CD14-positive monocyte (primary cell): Measurements from ENCODE around the gene ITPRIPL1. TPM values are rescaled to one million over a fixed set of nuclear protein-coding genes. Genes with fewer than 3 reads are reported as not detected.

Experiments
- DNase-seq, 3 donors: peaks; one replicate each; pipeline ENCODE4 v3.0.0-alpha.2; 2011 to 2022
- H2AFZ ChIP-seq: 2 replicates; pipeline ENCODE4 v1.6.0; 2012; ENCODE audit warnings: mild to moderate bottlenecking, low read depth, low read length, inconsistent platforms; ENCODE audit not compliant: insufficient read depth, poor library complexity, severe bottlenecking
- H3K27ac ChIP-seq, 2 donors: 1 replicate in 1 of 2; 2 replicates in 1 of 2; pipeline ENCODE4 v1.5.1; 2012 to 2013; ENCODE audit warnings: low read length in 2 of 2, control low read depth in 1 of 2, inconsistent platforms in 1 of 2, low read depth in 1 of 2, mild to moderate bottlenecking in 1 of 2
- H3K27me3 ChIP-seq, 2 donors: one replicate each; pipeline versions ENCODE4 v1.6.0 to v1.6.1; 2011 to 2013; ENCODE audit warnings: low read length in 2 of 2; ENCODE audit not compliant: control insufficient read depth in 2 of 2, insufficient read depth in 2 of 2
- H3K36me3 ChIP-seq, 2 donors: replicated peaks in 1 of 2; 1 replicate in 1 of 2; 2 replicates in 1 of 2; pipeline versions ENCODE4 v1.5.1 to v1.6.1; 2012 to 2013; ENCODE audit warnings: low read length in 2 of 2, control low read depth in 1 of 2, inconsistent platforms in 1 of 2, mild to moderate bottlenecking in 1 of 2; ENCODE audit not compliant: insufficient read depth in 2 of 2, control insufficient read depth in 1 of 2
- H3K4me1 ChIP-seq, 2 donors: 1 replicate in 1 of 2; 2 replicates in 1 of 2; pipeline versions ENCODE4 v1.5.1 to v1.6.1; 2012 to 2013; ENCODE audit warnings: low read length in 2 of 2, control low read depth in 1 of 2, inconsistent platforms in 1 of 2, mild to moderate bottlenecking in 1 of 2, moderate library complexity in 1 of 2; ENCODE audit not compliant: insufficient read depth in 2 of 2, control insufficient read depth in 1 of 2
- H3K4me2 ChIP-seq: replicated peaks from 2 replicates; pipeline ENCODE3; 2012; ENCODE audit warnings: low read length, moderate library complexity, mild to moderate bottlenecking; ENCODE audit not compliant: poor library complexity, severe bottlenecking; ENCODE audit errors: extremely low read depth
- H3K4me3 ChIP-seq, 3 experiments: fragments of 200-600 bp in 1 of 3; sonication (generic) in 1 of 3; replicated peaks in 1 of 3; 1 replicate in 2 of 3; 2 replicates in 1 of 3; pipeline ENCODE4 v1.5.1; 2011 to 2013; ENCODE audit warnings: low read length in 3 of 3, mild to moderate bottlenecking in 3 of 3, control low read depth in 2 of 3, low read depth in 2 of 3, inconsistent platforms in 1 of 3, moderate library complexity in 1 of 3
- H3K79me2 ChIP-seq: 2 replicates; pipeline ENCODE4 v1.6.0; 2012; ENCODE audit warnings: mild to moderate bottlenecking, control low read depth, inconsistent platforms, low read length, moderate library complexity; ENCODE audit not compliant: insufficient read depth
- H3K9ac ChIP-seq: 2 replicates; pipeline ENCODE4 v1.6.0; 2017; ENCODE audit warnings: low read length, mild to moderate bottlenecking; ENCODE audit not compliant: insufficient read depth, poor library complexity, severe bottlenecking
- H3K9me3 ChIP-seq, 2 donors: replicated peaks in 1 of 2; 1 replicate in 1 of 2; 2 replicates in 1 of 2; pipeline versions ENCODE4 v1.5.1 to v1.6.1; 2012 to 2013; ENCODE audit warnings: low read length in 2 of 2, control low read depth in 1 of 2; ENCODE audit not compliant: control insufficient read depth in 1 of 2, insufficient read depth in 1 of 2
- H4K20me1 ChIP-seq: 2 replicates; pipeline ENCODE4 v1.6.0; 2012; ENCODE audit warnings: mild to moderate bottlenecking, low read length, control low read depth, moderate library complexity; ENCODE audit not compliant: insufficient read depth
- H3K27ac Mint-ChIP-seq, 7 donors: one replicate each; pipeline ENCODE4 v1.8.0; 2020; ENCODE audit warnings: mild to moderate bottlenecking in 7 of 7, mixed read lengths in 7 of 7, moderate library complexity in 6 of 7, inconsistent platforms in 2 of 7
- H3K27me3 Mint-ChIP-seq, 3 donors: one replicate each; pipeline ENCODE4 v1.8.0; 2021 to 2022; ENCODE audit warnings: low read depth in 3 of 3, mild to moderate bottlenecking in 3 of 3, mixed read lengths in 3 of 3, moderate library complexity in 3 of 3, inconsistent platforms in 1 of 3
- H3K36me3 Mint-ChIP-seq, 2 donors: one replicate each; pipeline ENCODE4 v1.8.0; 2020; ENCODE audit warnings: mixed read lengths in 2 of 2, inconsistent platforms in 1 of 2, mild to moderate bottlenecking in 1 of 2
- H3K4me1 Mint-ChIP-seq: one replicate; pipeline ENCODE4 v1.8.0; 2020; ENCODE audit warnings: mild to moderate bottlenecking, mixed read lengths
- H3K4me3 Mint-ChIP-seq, 2 donors: one replicate each; pipeline ENCODE4 v1.8.0; 2020; ENCODE audit warnings: mild to moderate bottlenecking in 2 of 2, mixed read lengths in 2 of 2, moderate library complexity in 1 of 2
- H3K9me3 Mint-ChIP-seq, 7 donors: one replicate each; pipeline ENCODE4 v1.8.0; 2020 to 2022; ENCODE audit warnings: mixed read lengths in 7 of 7, mild to moderate bottlenecking in 6 of 7, moderate library complexity in 6 of 7, inconsistent platforms in 2 of 7
- WGBS: methylation state at CpG from one replicate; pipeline ENCODE4 v1.1.5; 2013; ENCODE audit warnings: missing lambda C conversion rate; ENCODE audit not compliant: insufficient coverage; 5-methylcytosine and 5-hydroxymethylcytosine counted together
- intact Hi-C, 2 donors: fragments of 100-400 bp; cut with micrococcal nuclease; formaldehyde crosslinking; loops; one replicate each; pipeline versions ENCODE4 v1.15.0 to v1.15.1; 2023
- polyA plus RNA-seq, 3 donors: library from polyadenylated mRNA; depleted of rRNA in 1 of 3; unstranded in 2 of 3; stranded (reverse) in 1 of 3; fragments of 300-500 nt in 2 of 3; fragments of >200 nt in 1 of 3; fragmentation: Illumina TruSeq in 2 of 3; gene quantifications; 1 replicate in 2 of 3; 2 replicates in 1 of 3; pipeline ENCODE4 v1.2.3, GENCODE V29; 2012 to 2021
- TF ChIP-seq, protein P1 (sequence below): fragments of 200-600 bp; IDR thresholded peaks from one replicate; pipeline ENCODE4 v1.8.0; 2022; ENCODE audit warnings: antibody characterized with exemption, mild to moderate bottlenecking

Gene ITPRIPL1
- polyA plus RNA-seq, 3 donors, result 0.18 to 0.50 (median 0.39) TPM

DNA sequence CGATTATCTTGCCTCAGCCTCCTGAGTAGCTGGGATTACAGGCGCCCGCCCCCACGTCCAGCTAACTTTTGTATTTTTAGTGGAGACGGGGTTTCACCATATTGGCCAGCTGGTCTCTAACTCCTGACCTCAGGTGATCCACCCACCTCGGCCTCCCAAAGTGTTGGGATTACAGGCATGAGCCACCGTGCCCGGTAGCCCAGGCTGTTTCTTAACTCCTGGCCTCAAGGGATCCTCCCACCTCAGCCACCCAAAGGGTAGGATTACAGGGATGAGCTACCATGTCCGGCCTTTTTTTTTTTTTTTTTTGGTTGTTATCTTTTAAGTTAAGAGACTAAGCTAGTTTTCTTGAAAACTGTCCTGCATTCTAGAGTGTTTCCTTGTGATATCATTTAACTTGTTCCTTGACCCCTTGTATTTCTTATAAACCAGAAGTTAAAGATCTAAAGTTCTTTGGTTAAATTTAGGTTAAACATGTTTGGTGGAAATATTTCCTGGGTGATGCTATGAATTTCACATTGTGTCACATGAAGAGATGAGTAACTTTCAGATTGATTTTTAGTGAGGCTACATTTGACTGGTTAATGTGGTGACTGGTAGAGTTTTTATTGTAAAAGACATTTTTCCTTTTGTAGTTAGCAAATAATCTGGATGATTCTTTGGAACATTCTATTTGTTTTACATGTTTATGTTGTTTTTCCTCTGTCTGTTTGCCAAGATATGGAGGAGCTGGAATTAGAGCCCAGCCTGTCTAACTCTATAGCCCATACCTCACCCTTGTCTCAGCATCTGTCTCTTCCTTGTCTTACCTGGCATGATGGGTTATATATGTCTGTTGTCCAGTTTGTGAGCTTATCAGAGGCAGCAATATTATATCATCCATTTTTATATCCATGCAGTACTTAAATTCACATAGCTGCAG lies 15.6 kb downstream of the ITPRIPL1 start:
- Histone ChIP-seq H3K4me1 (peaks cover 21 to 23% of the 10 kb centered on the region in 2 donors), H3K27ac (peak overlapping the region in 1 of 2 donors; percentile 28), H4K20me1 (no peaks in the 10 kb centered on the region), H3K4me2 (no peak overlapping the region), H3K36me3 (peaks cover 27 to 51% of the 10 kb centered on the region in 2 donors), H3K9me3 (no peaks in the 10 kb centered on the region), H3K4me3 (no peak overlapping the region), H3K79me2 (peaks cover 73% of the 10 kb centered on the region), H2AFZ (no peak overlapping the region), H3K9ac (no peak overlapping the region), H3K27me3 (no peaks in the 10 kb centered on the region)
- Mint-ChIP-seq H3K27ac (peak overlapping the region in 1 of 7 donors; percentile 27), H3K4me1 (peaks cover 28% of the 10 kb centered on the region), H3K27me3 (no peaks in the 10 kb centered on the region), H3K4me3 (no peak overlapping the region), H3K36me3 (peaks cover 27 to 44% of the 10 kb centered on the region in 2 donors), H3K9me3 (no peaks in the 10 kb centered on the region)
- TF ChIP-seq, protein P1, sequence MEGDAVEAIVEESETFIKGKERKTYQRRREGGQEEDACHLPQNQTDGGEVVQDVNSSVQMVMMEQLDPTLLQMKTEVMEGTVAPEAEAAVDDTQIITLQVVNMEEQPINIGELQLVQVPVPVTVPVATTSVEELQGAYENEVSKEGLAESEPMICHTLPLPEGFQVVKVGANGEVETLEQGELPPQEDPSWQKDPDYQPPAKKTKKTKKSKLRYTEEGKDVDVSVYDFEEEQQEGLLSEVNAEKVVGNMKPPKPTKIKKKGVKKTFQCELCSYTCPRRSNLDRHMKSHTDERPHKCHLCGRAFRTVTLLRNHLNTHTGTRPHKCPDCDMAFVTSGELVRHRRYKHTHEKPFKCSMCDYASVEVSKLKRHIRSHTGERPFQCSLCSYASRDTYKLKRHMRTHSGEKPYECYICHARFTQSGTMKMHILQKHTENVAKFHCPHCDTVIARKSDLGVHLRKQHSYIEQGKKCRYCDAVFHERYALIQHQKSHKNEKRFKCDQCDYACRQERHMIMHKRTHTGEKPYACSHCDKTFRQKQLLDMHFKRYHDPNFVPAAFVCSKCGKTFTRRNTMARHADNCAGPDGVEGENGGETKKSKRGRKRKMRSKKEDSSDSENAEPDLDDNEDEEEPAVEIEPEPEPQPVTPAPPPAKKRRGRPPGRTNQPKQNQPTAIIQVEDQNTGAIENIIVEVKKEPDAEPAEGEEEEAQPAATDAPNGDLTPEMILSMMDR, result no peak
- 94% methylated on average over 6 of the region's 9 CpGs for WGBS
- no peak for DNase-seq
- intact Hi-C loops, result no loop called here

DNA sequence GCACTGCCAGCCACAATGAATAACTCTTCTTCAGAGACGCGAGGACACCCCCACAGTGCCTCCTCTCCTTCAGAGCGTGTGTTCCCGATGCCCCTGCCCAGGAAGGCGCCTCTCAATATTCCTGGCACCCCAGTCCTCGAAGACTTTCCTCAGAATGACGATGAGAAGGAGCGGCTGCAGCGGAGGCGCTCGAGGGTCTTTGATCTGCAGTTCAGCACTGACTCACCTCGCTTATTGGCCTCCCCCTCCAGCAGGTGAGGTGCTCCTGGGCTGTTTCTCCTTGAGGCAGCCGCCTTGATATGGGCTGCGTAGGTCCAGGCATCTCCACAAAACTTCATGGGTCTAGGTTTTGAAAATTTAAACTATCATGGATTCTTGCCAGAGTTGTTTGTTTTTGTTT lies 16.5 kb downstream of the ITPRIPL1 start:
- Mint-ChIP-seq H3K36me3 (peaks cover 36 to 53% of the 10 kb centered on the region in 2 donors), H3K4me3 (no peak overlapping the region), H3K9me3 (no peaks in the 10 kb centered on the region), H3K27me3 (no peaks in the 10 kb centered on the region), H3K27ac (peak overlapping the region in 2 of 7 donors; percentile 23 to 32), H3K4me1 (peaks cover 21% of the 10 kb centered on the region)
- DNase-seq, result no peak
- Histone ChIP-seq H3K36me3 (peaks cover 35 to 60% of the 10 kb centered on the region in 2 donors), H3K27ac (peak overlapping the region in 1 of 2 donors; percentile 40), H3K9ac (no peak overlapping the region), H3K9me3 (no peaks in the 10 kb centered on the region), H3K4me1 (peaks cover 14 to 15% of the 10 kb centered on the region in 2 donors), H3K79me2 (peaks cover 68% of the 10 kb centered on the region), H3K4me2 (no peak overlapping the region), H3K27me3 (no peaks in the 10 kb centered on the region), H4K20me1 (no peaks in the 10 kb centered on the region), H2AFZ (no peak overlapping the region), H3K4me3 (no peak overlapping the region)
- TF ChIP-seq, protein P1, result no peak
- intact Hi-C loops, result no loop called here
- WGBS, result 96% methylated on average over 11 of the region's 14 CpGs
